SIG-M5 (cell line): ENCODE data around the gene GPR21.

Source experiments
- DNase-seq: peaks from one replicate; lab custom pipeline; 2025; lab: John Stamatoyannopoulos, UW

Gene GPR21

GRCh38 chr9:123034881-123035510, 1.5 kb downstream of the GPR21 start:
- DNase-seq: no peak

DNA sequence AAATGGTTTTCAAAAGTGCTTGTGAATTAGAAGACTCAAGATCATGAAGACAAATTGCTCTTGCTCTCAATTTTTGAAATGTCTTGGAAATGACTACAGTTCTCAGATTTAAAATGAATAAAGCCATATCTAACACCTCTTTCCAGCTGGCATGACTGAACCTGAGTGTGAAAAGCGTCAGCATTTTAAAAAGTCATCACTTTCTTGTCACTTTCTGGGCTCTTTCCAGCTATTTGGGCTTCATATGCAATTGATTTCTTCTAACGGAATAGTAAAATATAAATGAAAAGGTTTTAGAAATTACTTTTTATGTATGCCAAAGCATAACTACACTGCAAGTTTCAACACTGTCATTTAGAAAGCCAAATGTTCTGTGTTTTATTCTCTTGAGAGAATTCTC, 2.3 kb downstream of the GPR21 start:
- no peak for DNase-seq

DNA sequence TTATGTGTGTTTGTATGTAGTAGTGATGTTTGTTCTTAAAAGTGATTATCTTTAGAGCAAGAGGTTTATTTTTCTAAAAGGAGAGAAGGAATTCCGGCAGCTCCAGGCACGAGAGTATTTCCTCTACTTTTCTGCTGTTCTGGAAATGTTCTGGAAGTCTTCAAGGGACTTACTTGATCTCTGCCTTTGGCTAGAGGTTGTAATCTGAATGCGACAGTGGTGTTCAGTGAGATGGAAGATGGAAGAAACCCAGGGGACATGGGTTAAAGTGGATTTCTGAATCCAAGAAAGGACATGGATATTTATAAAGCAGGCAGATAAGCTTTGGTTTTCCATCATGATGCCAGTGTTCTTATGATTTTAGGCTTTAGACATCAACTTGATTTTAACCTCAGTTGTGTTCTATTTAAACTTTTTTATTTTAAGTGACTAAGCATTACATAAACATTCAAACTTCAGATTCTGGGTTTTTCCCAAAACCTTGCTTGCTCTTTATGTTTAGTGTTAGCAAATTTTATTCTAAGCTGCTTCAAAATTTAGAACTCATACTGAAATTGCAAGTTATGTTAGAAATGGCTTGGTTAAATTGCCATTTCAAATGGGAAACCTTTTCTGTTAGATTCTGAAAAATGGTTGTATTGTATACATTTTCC, 3.6 kb downstream of the GPR21 start:
- no peak for DNase-seq

DNA sequence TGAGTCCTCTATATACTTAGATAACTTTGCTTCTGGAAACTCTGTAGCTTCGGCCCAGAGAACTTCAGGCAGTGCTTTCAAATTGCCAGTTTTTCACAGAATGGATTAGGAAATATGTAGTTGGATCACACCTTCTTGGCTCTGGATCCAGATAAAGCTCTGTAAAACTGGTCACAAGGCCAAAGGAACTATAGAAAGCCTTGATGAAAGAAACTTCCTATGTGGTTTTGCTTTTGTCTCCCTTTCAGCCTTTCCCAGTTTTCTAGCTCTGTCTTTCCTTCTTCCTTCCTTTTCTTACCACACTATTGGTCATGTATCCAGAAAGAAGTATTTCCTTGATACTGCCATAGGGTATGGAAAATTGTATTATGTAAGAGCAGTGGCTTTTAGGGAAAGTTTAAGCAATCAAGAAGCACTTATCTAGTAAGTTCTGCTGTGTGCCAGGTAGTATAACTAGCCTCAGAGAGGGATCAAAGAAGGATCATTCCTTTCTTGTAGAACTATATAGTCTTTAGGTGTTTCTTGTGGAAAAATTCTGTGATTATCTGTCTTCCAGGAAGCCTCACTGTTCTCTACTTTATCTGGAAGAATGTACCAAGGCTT, 6.3 kb downstream of the GPR21 start:
- DNase-seq: no peak

DNA sequence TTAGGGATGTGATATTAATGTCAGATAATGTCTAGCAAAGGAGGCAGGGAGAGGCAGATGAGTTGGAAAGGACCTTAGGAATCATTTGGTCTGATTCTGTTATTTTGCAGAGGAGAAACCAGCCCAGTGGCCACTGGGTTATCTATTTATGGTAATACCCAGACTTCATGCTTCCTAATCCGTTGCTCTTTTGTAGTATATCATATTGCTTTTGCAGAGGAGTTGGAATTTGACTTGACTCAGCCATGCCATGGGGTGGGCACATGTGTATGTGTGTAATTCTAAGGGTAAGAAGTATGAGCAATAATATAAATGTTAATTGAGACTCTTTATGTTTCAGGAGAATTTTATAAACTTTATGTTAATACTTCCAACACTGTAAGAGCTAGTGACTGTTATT, 7.3 kb downstream of the GPR21 start:
- DNase-seq: no peak

DNA sequence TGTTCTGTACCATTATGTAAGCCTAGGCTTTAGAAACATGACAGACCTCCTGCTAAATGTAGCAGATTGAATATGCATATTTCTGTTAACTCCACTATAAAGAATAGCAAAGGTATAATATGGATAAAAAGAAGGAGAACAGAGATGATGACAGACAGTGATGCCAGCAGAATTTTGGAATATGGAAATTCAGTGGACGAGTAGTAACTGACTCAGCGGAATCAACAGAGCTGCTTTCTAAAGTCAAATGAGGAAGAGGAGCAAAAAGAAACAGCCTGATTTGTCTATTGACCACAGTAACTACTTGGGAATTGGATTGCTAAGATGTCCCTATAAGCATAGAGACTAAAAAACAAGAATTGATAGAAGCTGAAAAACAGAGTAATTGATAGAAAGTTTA, 8.0 kb downstream of the GPR21 start:
- DNase-seq: no peak

DNA sequence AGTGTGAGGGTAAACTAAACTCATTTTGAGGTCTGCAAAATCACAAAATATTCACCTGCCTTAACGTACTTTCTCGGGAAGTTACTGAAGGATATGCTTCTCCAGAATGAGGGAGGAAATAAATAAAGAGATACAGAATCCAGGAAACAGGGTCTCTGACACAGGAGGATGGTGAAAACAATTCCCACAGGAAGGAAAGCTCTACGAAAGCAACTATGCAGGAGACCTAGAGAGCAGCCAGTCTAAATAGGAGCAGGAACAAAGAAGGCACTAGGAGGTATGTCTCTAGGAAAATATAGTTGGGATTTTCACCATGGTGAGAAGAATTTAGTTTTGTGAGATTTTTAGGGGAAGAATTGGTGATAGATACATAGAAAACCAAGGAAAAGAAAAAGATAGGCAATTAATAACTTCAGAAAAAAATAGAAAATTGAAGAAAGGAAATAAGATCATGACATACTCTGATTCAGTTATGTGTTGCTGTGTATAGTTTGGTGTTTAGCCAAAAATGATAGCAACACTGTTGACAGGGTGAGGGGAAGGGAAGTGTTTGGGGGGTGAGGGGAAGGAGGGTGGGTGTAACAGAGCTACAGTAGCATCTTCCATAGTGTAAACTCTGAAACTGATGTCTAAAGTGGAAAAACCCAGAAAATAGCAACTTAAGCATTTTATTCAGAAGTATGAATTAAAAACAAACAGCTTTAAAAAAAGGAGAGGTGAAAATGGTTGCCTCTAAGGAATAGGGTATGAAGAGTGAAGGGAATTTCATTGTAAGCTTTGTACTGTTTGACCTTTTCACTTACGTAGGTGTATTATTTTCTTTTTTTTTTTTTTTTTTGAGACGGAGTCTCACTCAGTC, 9.8 kb downstream of the GPR21 start:
- DNase-seq: no peak

DNA sequence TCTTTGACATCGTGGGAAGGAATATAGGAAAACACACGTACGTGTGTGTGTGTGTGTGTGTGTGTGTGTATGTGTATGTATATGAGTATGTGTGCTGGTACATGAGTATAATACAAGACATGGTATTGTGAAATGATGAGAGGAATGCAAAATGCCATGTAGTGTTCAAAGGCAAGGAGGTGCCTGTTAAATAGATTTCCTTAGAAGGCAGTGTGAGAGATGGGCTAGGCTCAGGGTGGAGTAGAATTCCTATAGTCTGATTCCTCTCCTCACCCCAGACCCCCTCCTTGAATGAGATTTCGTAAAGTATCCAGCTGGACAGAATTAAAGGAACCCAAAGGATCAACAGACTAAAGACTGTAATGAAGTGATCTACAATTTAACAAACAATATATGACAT, 11.1 kb downstream of the GPR21 start:
- no peak for DNase-seq

- no peak for DNase-seq
Measured at GRCh38 chr9:123046406-123047195, 13.1 kb downstream of the GPR21 start.

DNA sequence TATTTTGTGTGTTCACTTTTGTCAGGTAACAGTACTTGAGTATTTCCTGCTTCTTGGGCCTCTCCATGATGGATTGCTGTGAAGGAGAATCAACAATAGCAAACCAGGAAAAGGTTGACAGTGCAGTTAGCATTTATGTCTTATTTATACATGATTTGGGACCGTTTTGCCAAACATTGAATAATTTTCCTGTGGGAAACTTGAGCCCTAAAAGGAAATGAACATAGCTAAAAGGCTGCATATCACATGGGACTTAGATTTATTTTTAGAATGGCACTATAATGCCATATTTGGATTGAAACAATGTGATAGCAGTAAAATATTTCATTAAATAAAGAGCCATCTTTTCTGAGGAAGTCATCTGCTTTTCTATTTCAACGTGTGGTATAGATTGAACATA, 15.3 kb downstream of the GPR21 start:
- no peak for DNase-seq

DNA sequence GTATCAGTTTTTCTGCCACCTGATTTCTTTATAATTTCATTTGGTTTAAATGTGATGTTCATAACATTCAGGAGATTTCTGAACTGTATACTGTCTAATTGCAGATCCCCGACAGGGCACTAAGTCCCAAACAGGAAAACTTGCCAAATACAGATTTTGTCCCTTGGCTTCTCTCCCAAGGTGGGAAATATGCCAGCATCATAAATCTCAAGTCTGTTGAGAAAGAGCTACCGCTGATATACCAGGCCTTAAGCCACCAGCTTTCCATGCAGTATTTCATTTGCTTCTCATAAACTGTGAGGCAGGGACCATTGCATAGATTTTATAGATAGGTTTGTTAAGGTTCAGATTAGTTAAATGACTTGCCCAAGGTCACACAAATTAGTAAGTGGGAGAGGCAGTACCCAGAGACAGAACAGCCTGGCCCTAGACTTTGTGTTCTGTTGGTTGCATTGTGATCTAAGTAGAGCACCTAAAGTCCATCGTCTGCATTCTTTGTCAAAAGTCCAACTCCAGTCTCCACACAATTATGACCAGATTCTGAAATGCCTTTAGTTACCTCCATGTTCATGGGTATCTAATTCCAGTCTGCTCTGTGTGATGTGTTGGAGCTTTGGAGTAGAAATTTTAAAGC, 16.2 kb downstream of the GPR21 start:
- no peak for DNase-seq

DNA sequence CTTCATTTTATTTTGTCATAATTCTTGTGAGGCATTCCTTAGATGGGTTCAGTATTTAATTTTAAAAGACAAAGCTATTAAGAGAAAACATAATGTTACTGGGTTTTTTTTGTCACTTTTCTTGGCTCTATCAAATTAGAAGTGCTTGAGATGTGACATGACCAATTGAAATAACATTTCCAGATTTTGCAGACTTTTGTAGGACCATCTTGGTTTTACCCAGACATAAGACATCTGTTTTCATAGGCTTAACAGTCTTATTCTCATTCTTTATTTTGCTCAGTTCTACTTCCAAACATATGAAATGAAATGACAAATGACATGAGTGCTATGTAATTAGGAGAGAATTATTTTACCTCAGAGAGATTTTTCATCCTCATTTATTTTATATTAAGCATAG, 19.6 kb downstream of the GPR21 start:
- no peak for DNase-seq

DNA sequence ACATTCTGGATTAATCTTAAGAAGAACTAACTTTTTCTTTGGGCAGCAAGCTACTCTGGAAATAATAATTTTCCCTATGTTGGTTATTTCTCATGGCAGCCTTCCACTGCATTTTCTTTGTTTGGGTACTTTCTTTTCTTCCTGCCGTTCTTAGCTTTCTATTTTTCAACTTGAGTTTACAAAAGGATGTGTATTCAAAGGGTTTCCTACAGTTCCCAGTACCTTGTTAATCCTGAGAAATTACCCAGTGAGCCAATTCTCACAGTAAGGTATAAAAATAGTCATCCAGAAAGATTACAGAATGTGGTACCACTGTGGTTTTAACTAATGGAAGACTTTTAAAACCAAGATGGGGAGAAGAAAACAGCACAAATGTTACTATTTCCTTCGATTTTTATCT, 20.2 kb downstream of the GPR21 start:
- no peak for DNase-seq

- no peak for DNase-seq
Measured at GRCh38 chr9:123058834-123059233, 25.4 kb downstream of the GPR21 start.

DNA sequence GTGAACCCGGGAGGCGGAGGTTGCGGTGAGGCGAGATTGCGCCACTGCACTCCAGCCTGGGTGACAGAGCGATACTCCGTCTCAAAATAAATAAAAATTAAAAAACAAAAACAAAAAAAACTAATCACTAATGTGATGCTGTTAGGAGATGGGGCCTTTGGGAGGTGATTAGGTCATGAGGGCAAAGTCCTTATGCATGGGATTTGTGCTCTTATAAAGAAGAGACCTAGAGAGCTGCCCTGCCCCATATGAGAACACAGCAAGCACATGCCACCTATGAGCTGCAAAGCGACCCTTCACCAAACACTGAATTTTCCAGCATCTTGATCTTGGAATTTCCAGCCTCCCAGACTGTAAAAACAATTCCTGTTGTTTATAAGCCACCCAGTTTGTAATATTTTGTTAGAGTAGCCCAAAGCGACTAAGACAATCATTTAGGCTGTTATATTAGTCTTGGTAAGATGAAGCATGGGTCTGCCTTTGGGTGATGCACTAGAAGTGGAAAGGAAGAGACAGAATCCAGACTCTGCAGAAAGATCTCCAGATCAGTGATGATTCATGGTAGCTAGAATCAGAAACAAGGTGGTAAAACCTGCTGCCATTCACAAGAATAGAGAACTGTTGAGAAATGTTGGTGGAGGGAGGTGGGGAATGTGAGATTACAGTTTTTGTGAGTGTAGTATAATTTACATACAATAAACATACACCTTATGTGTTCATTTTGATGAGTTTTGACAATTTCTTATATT, 26.2 kb downstream of the GPR21 start:
- no peak for DNase-seq

DNA sequence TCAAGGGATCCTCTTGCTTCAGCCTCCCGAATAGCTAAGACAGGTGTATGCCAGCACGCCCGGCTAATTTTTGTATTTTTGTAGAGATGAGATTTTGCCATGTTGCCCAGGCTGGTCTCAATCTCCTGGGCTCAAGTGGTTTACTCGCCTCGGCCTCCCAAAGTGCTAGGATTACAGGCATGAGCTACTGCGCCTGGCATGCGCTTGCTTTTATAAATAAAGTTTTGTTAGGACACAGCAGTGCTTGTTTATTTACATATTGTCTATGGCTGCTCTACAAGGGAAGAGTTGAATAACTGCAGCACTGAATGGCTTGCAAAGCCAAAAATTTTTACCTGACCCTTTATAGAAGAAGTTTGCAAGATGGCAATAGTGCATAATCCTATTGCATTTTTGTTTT, 27.7 kb downstream of the GPR21 start:
- DNase-seq: no peak

- DNase-seq: no peak
Measured at GRCh38 chr9:123062351-123063176, 29.1 kb downstream of the GPR21 start.

DNA sequence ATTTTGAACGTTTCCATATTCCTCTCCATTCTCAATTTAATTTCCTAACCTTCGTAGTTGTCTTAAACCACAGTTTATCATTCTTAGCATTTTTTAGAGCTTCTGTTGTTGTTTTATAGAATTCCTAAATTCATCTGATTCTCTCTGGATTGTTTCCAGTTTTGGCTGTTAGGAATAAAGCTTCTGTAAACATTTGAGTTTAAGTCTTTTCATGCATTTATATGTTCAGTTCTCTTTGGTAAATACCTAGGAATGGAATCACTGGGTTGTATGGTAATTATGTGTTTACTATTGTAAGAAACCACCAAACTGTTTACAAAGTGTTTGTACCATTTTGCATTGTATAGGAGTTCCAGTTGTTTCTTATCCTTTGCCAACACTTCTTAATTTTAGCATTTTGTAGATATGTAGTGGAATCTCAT, 29.7 kb downstream of the GPR21 start:
- no peak for DNase-seq

DNA sequence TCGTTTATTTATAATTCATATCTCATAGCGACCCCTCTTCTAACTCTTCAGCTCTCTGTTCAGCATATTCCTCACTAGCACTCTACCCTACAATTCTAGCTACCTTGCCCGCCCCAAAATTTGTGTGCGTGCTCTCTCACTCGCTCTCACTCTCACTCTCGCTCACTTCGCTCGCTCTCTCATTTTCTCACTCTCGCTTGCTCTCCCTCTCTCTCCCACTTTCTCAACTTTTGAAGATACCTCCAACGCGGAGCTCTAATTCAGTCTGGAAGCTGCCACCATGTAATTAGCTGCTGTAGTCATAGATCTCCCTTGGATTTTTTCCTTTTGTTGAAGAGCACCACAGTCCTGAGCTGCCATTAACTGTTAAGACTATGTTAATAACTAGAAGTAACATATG, 30.4 kb downstream of the GPR21 start:
- DNase-seq: no peak

GRCh38 chr9:123064716-123065115, 31.2 kb downstream of the GPR21 start:
- DNase-seq: no peak
